OCI-LY3 (cell line): ENCODE measurements around the gene PEX11A.

Experiments used
- EZH2phosphoT487 ChIP-seq: fragments of 200-600 bp; shearing (Covaris generic); IDR thresholded peaks from 2 replicates; pipeline ENCODE4 v1.6.1; 2018; ENCODE audit warnings: antibody characterized with exemption, mixed run types, low read depth
- TF ChIP-seq, protein P1 (sequence below): fragments of 200-600, 300-600 bp; sonication (generic); IDR thresholded peaks from 2 replicates; pipeline ENCODE4 v1.5.1; 2014; ENCODE audit warnings: antibody characterized with exemption, low read length, low read depth

DNA sequence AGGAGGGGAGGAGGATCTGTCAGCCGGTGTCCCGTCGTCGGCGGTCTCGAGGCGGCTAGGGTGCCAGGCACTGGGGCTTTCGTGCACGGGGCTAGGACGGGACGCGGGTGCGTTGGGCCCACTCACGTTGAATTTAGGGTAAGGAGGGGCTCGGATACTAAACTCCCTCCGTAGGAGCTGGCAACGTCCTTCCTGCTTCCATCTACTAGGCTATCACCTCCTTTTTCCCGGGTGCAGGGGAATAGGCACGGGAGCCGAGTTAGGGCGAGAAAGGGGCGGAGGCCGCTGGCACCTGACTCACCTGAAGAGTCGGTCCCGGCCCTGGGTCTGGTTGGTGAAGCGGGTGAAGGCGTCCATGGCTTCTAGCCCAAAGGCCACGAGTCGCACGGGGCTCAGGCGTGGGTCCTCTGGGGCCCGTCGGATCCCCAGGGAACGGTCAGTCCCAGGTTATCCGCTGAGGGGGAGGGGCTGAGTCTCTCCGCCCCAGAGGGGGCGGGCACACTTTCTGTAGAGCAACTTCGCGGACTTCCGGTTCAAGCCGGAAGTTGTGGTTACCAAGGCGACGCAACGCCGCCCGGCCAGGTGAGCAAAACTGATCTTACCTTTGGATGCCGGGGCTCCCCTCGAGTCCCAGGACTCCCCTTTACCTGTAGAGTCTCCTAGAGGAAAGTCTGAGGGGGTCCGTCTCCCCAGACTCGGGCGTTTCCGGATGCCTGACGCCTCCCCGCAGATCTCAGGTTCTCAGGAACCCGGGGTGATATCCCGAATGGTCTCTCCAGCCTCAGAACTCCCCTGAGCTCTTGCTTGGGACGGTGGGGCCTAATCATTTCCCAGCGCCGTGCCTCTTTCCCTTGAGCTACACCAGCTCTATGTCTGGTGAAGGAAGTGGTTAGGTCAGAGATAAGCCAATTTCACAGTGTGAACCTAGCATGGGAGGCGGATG lies at the start of gene PEX11A, which contains the start of gene WDR93:
- TF ChIP-seq, protein P1, sequence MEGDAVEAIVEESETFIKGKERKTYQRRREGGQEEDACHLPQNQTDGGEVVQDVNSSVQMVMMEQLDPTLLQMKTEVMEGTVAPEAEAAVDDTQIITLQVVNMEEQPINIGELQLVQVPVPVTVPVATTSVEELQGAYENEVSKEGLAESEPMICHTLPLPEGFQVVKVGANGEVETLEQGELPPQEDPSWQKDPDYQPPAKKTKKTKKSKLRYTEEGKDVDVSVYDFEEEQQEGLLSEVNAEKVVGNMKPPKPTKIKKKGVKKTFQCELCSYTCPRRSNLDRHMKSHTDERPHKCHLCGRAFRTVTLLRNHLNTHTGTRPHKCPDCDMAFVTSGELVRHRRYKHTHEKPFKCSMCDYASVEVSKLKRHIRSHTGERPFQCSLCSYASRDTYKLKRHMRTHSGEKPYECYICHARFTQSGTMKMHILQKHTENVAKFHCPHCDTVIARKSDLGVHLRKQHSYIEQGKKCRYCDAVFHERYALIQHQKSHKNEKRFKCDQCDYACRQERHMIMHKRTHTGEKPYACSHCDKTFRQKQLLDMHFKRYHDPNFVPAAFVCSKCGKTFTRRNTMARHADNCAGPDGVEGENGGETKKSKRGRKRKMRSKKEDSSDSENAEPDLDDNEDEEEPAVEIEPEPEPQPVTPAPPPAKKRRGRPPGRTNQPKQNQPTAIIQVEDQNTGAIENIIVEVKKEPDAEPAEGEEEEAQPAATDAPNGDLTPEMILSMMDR = no peak
- TF ChIP-seq EZH2phosphoT487 = no peak
